Measurements from ENCODE around the gene ZFP92. TPM values are rescaled to one million over a fixed set of nuclear protein-coding genes. Genes with fewer than 3 reads are reported as not detected.

The ZFP92 gene
- total and polyA plus RNA-seq, 2 of the 8 experiments (the other 6 are each of a cell fraction or from before 2014, with no cell fraction given) = 0.14 to 0.41 TPM

DNA sequence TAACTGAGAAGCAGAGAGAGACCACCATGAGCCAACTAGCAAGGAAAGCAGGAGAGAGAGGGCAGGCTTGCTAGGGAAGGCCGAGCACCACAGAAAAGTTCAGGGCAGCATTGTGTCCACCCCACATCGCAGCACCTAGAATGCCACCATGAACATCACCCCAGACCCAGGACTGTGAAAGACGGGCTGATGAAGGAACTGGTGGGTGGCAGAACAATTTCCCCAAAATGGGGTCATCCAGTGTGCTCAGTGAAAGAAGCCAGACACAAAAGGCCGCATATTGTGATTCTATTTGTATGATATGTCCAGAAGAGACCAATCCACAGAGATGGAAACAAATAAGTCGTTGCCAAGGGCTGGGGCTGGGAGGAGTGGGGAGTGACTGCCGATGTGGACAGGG is 26.9 kb upstream of the ZFP92 start:
- H3K79me2 ChIP-seq (ENCODE audit: control insufficient read depth in 1 of 2, insufficient read depth in 2 of 2, low read length in 2 of 2) = no peaks in the 10 kb centered on the region
- H2AK5ac ChIP-seq (ENCODE audit: low read depth, low read length) = no peak overlapping the region
- no peak overlapping the region for H2AFZ ChIP-seq (ENCODE audit: low read length)
- no peak overlapping the region for H4K8ac ChIP-seq (ENCODE audit: extremely low read depth, insufficient read depth, low read length)
- no peak for FAIRE-seq
- DNase-seq (ENCODE audit: low read depth in 1 of 2, low spot score in 2 of 2) = no peak
- no peak overlapping the region for H3K4me2 ChIP-seq (ENCODE audit: insufficient read depth in 1 of 2, low read depth in 2 of 2, low read length in 2 of 2)
- no peak overlapping the region for H2BK15ac ChIP-seq (ENCODE audit: low read length)
- no peaks in the 10 kb centered on the region for H3K79me1 ChIP-seq (ENCODE audit: low read depth, low read length)
- no peak overlapping the region for H3K23ac ChIP-seq (ENCODE audit: insufficient read length)
- no peaks in the 10 kb centered on the region for H3K27me3 ChIP-seq (replicated peaks in 1 of 4; ENCODE audit: control insufficient read depth in 3 of 4, extremely low read depth in 1 of 4, insufficient read depth in 3 of 4, low read length in 3 of 4)
- H3K4me3 ChIP-seq (ENCODE audit: extremely low read depth in 1 of 4, insufficient read depth in 2 of 4, low read depth in 3 of 4, low read length in 4 of 4) = no peak overlapping the region
- H4K5ac ChIP-seq (ENCODE audit: insufficient read length, low read depth, low read length) = no peak overlapping the region
- H3K36me3 ChIP-seq (ENCODE audit: control insufficient read depth in 2 of 4, insufficient read depth in 4 of 4, low read length in 3 of 4) = no peaks in the 10 kb centered on the region
- H3K9ac ChIP-seq (replicated peaks in 1 of 4; ENCODE audit: extremely low read depth in 1 of 4, low read depth in 3 of 4, low read length in 3 of 4) = no peak overlapping the region
- H4K91ac ChIP-seq (replicated peaks; ENCODE audit: insufficient read length, low read length) = no peak overlapping the region
- H3K18ac ChIP-seq (ENCODE audit: extremely low read depth, low read length) = no peak overlapping the region
- POLR2A ChIA-PET (ENCODE audit: partially characterized antibody) = no interaction called here
- no peak overlapping the region for H3K27ac ChIP-seq (ENCODE audit: low read depth, low read length)
- H3K9me3 ChIP-seq (ENCODE audit: insufficient read depth in 2 of 2, low read depth in 1 of 2, low read length in 1 of 2) = peaks cover 0 to 5% of the 10 kb centered on the region in 2 experiments; a peak in 1 of 4 replicates
- no peak overlapping the region for H2BK20ac ChIP-seq (ENCODE audit: low read length)
- no peak overlapping the region for H3K14ac ChIP-seq (ENCODE audit: insufficient read length)
- 94% methylated on average over 3 of the region's 6 CpGs; no CpG with 5 or more reads in 1 of the 2 experiments for WGBS, 2 experiments (ENCODE audit: extremely low coverage in 1 of 2, insufficient coverage in 1 of 2, insufficient read length in 1 of 2, insufficient replicate concordance in 2 of 2, low coverage in 1 of 2, low lambda C conversion rate in 2 of 2, missing lambda C conversion rate in 1 of 2)
- H2BK120ac ChIP-seq (replicated peaks; ENCODE audit: low read depth, low read length) = no peak overlapping the region
- H2BK5ac ChIP-seq (ENCODE audit: low read depth, low read length) = no peak overlapping the region
- H3K4me1 ChIP-seq (replicated peaks in 1 of 4; ENCODE audit: control insufficient read depth in 3 of 4, insufficient read depth in 4 of 4, low read length in 3 of 4) = peaks cover 0 to 2% (median under 1%) of the 10 kb centered on the region in 4 experiments; a peak in 1 of 7 replicates
- H4K20me1 ChIP-seq (replicated peaks in 1 of 2; ENCODE audit: control insufficient read depth in 1 of 2, insufficient read depth in 2 of 2, low read length in 2 of 2) = peaks cover 0 to 2% of the 10 kb centered on the region in 2 experiments
- H2BK12ac ChIP-seq (ENCODE audit: low read depth, low read length) = no peak overlapping the region
- no peak overlapping the region for H3K56ac ChIP-seq (replicated peaks; ENCODE audit: insufficient read length, low read depth, low read length)
- no peak overlapping the region for H3K4ac ChIP-seq (replicated peaks; ENCODE audit: insufficient read length, low read depth, low read length)
- peaks cover 18% of the 10 kb centered on the region; the same call in 1 of the 2 replicates for H3K23me2 ChIP-seq (ENCODE audit: low read depth, low read length)
- CTCF ChIA-PET (ENCODE audit: partially characterized antibody) = interaction anchor here (1.2 kb wide), 1 partner anchor 22 kb away, joined by 4 read pairs; no protein-coding TSS in a partner anchor
- TF ChIP-seq TBP (IDR thresholded peaks at IDR 0.05; ENCODE audit: low read depth, low read length) (no peak), CBX8 (IDR thresholded peaks at IDR 0.05; ENCODE audit: borderline replicate concordance, low read depth, low read length) (no peak), SAP30 (IDR thresholded peaks at IDR 0.05; ENCODE audit: insufficient read depth, insufficient replicate concordance, low read length) (no peak), NRF1 (IDR thresholded peaks at IDR 0.05; ENCODE audit: low read depth, low read length) (no peak), EZH2 (IDR thresholded peaks at IDR 0.05; ENCODE audit: low read depth, low read length, severe bottlenecking) (no peak), YY1 (IDR thresholded peaks at IDR 0.05; ENCODE audit: low read depth, low read length) (no peak), CBX5 (IDR thresholded peaks at IDR 0.05; ENCODE audit: low read depth, low read length) (no peak), SIX5 (IDR thresholded peaks at IDR 0.05; ENCODE audit: low read depth, low read length) (no peak), PHF8 (conservative IDR thresholded peaks at IDR 0.05; ENCODE audit: low read depth, low read length) (no peak), RXRA (IDR thresholded peaks at IDR 0.05; ENCODE audit: insufficient read depth, low read depth, low read length) (no peak)

All from H1 (cell line).